Tibial nerve (tissue), 3 donors: ENCODE data around the gene SRGAP3.

Source experiments
- CTCF ChIP-seq, 5 experiments: fragments of 200-600 bp in 3 of 5; fragments of 450-650 bp in 2 of 5; sonication (generic) in 3 of 5; IDR thresholded peaks; one replicate each; pipeline ENCODE4 v1.5.1; 2016 to 2019; ENCODE audit warnings: antibody characterized with exemption in 5 of 5, mild to moderate bottlenecking in 3 of 5, moderate library complexity in 2 of 5
- POLR2A ChIP-seq, 2 donors: fragments of 450-650 bp; IDR thresholded peaks; one replicate each; pipeline ENCODE4 v1.6.1; 2017; ENCODE audit warnings: antibody characterized with exemption in 2 of 2, mild to moderate bottlenecking in 2 of 2, moderate library complexity in 2 of 2

GRCh38 chr3:9108876-9109567 lies 140.4 kb downstream of the SRGAP3 start:
- TF ChIP-seq POLR2A (IDR thresholded peaks at IDR 0.05) (no peak), CTCF (IDR thresholded peaks at IDR 0.05) (no peak)
